IMR-90 (cell line): ENCODE data around the gene PRM2. TPM values are rescaled to one million over a fixed set of nuclear protein-coding genes. Genes with fewer than 3 reads are reported as not detected.

ENCODE experiments used
- ATAC-seq: fragments of 200-7000 bp; cut with Tn5 transposase; 2 replicates; pipeline ENCODE4 v1.9.1; 2020; ENCODE audit warnings: low read depth, mild to moderate bottlenecking, moderate library complexity
- BruUV-seq: library from RNA; stranded (reverse); fragments of 400-500 nt; replicated peaks from 2 replicates; lab custom pipeline; 2021; lab: Mats Ljungman, UMichigan
- CTCF ChIA-PET: fragments of 300-600 bp; formaldehyde crosslinking; extraction: SDS; loops from one replicate; lab custom pipeline; 2021; ENCODE audit warnings: antibody characterized with exemption; lab: Yijun Ruan, JAX
- POLR2A ChIA-PET: fragments of 300-600 bp; sonication (Branson Sonifier 250); formaldehyde crosslinking; loops from one replicate; lab custom pipeline; 2022; ENCODE audit warnings: antibody characterized with exemption; ENCODE audit not compliant: unreplicated experiment; lab: Charles Lee
- DNase-seq: peaks from one replicate; pipeline ENCODE4 v3.0.0; 2013
- H2AFZ ChIP-seq: replicated peaks from 2 replicates; pipeline ENCODE3; 2013; ENCODE audit warnings: low read length, mild to moderate bottlenecking; ENCODE audit not compliant: poor library complexity
- H2AK5ac ChIP-seq: 2 replicates; pipeline ENCODE4 v1.6.1; 2013; ENCODE audit warnings: low read depth, low read length, inconsistent platforms
- H2AK9ac ChIP-seq: replicated peaks from 2 replicates; pipeline ENCODE3; 2013; ENCODE audit warnings: mild to moderate bottlenecking, low read depth, low read length, moderate library complexity; ENCODE audit not compliant: poor library complexity
- H2BK120ac ChIP-seq: 2 replicates; pipeline ENCODE4 v1.6.1; 2013; ENCODE audit warnings: low read depth, low read length, inconsistent platforms
- H2BK15ac ChIP-seq: 3 replicates; pipeline ENCODE4 v1.6.1; 2013; ENCODE audit warnings: low read depth, low read length, inconsistent platforms
- H2BK20ac ChIP-seq: 2 replicates; pipeline ENCODE4 v1.6.1; 2013; ENCODE audit warnings: low read depth, mild to moderate bottlenecking, inconsistent platforms, low read length, moderate library complexity
- H2BK5ac ChIP-seq: 2 replicates; pipeline ENCODE4 v1.6.1; 2013; ENCODE audit warnings: mild to moderate bottlenecking, low read depth, low read length, inconsistent platforms; ENCODE audit not compliant: poor library complexity, severe bottlenecking
- H3K14ac ChIP-seq: replicated peaks from 2 replicates; pipeline ENCODE4 v1.6.1; 2013; ENCODE audit warnings: low read depth, low read length, inconsistent platforms
- H3K18ac ChIP-seq: 2 replicates; pipeline ENCODE4 v1.6.1; 2013; ENCODE audit warnings: low read depth, low read length, control low read depth
- H3K23ac ChIP-seq: 2 replicates; pipeline ENCODE4 v1.6.1; 2013; ENCODE audit warnings: low read depth, low read length, inconsistent platforms
- H3K27ac ChIP-seq: 2 replicates; pipeline ENCODE4 v1.5.1; 2013; ENCODE audit warnings: mild to moderate bottlenecking, control low read depth, low read length; ENCODE audit not compliant: insufficient read depth
- H3K27me3 ChIP-seq: 2 replicates; pipeline ENCODE4 v1.6.1; 2013; ENCODE audit warnings: low read length; ENCODE audit not compliant: control insufficient read depth, insufficient read depth
- H3K36me3 ChIP-seq: 2 replicates; pipeline ENCODE4 v1.6.1; 2013; ENCODE audit warnings: low read length, mixed read lengths; ENCODE audit not compliant: control insufficient read depth, insufficient read depth
- H3K4ac ChIP-seq: 2 replicates; pipeline ENCODE4 v1.6.1; 2013; ENCODE audit warnings: low read depth, low read length, inconsistent platforms
- H3K4me1 ChIP-seq: 2 replicates; pipeline ENCODE4 v1.6.1; 2013; ENCODE audit warnings: low read length, mixed read lengths; ENCODE audit not compliant: control insufficient read depth, insufficient read depth
- H3K4me2 ChIP-seq: 2 replicates; pipeline ENCODE4 v1.6.1; 2013; ENCODE audit warnings: low read depth, mild to moderate bottlenecking, control low read depth, low read length, moderate library complexity
- H3K4me3 ChIP-seq: 2 replicates; pipeline ENCODE4 v1.5.1; 2013; ENCODE audit warnings: low read depth, mild to moderate bottlenecking, control low read depth, low read length, moderate library complexity; ENCODE audit not compliant: insufficient read depth
- H3K56ac ChIP-seq: 2 replicates; pipeline ENCODE4 v1.6.1; 2013; ENCODE audit warnings: low read length, inconsistent platforms; ENCODE audit not compliant: insufficient read depth; ENCODE audit errors: extremely low read depth
- H3K79me1 ChIP-seq, 2 experiments: 2 replicates each; pipeline ENCODE4 v1.6.1; 2013; ENCODE audit warnings: low read length in 2 of 2, inconsistent platforms in 1 of 2, low read depth in 1 of 2
- H3K9ac ChIP-seq: 2 replicates; pipeline ENCODE4 v1.6.1; 2013; ENCODE audit warnings: low read depth, low read length, control low read depth
- H3K9me1 ChIP-seq: 2 replicates; pipeline ENCODE4 v1.6.1; 2013; ENCODE audit warnings: low read length, inconsistent platforms; ENCODE audit not compliant: insufficient read depth
- H3K9me3 ChIP-seq: 2 replicates; pipeline ENCODE4 v1.6.1; 2013; ENCODE audit warnings: low read length; ENCODE audit not compliant: control insufficient read depth, insufficient read depth
- H4K20me1 ChIP-seq: 2 replicates; pipeline ENCODE4 v1.6.1; 2013; ENCODE audit warnings: low read length, inconsistent platforms; ENCODE audit not compliant: insufficient read depth
- H4K5ac ChIP-seq: 2 replicates; pipeline ENCODE4 v1.6.1; 2013; ENCODE audit warnings: mild to moderate bottlenecking, low read depth, low read length, control low read depth
- H4K8ac ChIP-seq, 2 experiments: 2 replicates each; pipeline ENCODE4 v1.6.1; 2013; ENCODE audit warnings: low read depth in 2 of 2, low read length in 2 of 2, control low read depth in 1 of 2, inconsistent platforms in 1 of 2
- H4K91ac ChIP-seq: 2 replicates; pipeline ENCODE4 v1.6.1; 2013; ENCODE audit warnings: low read depth, low read length, inconsistent platforms; ENCODE audit not compliant: insufficient read depth
- CEBPB ChIP-seq: IDR thresholded peaks from 2 replicates; pipeline ENCODE4 v1.6.1; 2012; ENCODE audit warnings: low read depth, low read length, improper control_type of control experiment
- CHD1 ChIP-seq: IDR thresholded peaks from 2 replicates; pipeline ENCODE4 v1.6.1; 2012; ENCODE audit warnings: low read depth, low read length, improper control_type of control experiment
- FOS ChIP-seq: fragments of 150-350 bp; IDR thresholded peaks from 2 replicates; pipeline ENCODE4 v1.6.1; 2016; ENCODE audit warnings: low read depth, low read length
- MAFK ChIP-seq: IDR thresholded peaks from 2 replicates; pipeline ENCODE4 v1.6.1; 2012; ENCODE audit warnings: low read depth, low read length, improper control_type of control experiment
- MAZ ChIP-seq: IDR thresholded peaks from 2 replicates; pipeline ENCODE4 v1.6.1; 2012; ENCODE audit warnings: low read depth, mild to moderate bottlenecking, low read length, improper control_type of control experiment, moderate library complexity, borderline replicate concordance
- MXI1 ChIP-seq: IDR thresholded peaks from 2 replicates; pipeline ENCODE4 v1.6.1; 2012; ENCODE audit warnings: low read depth, mild to moderate bottlenecking, low read length, moderate library complexity, borderline replicate concordance
- NFE2L2 ChIP-seq: fragments of 150-350 bp; IDR thresholded peaks from 2 replicates; pipeline ENCODE4 v1.6.1; 2016; ENCODE audit warnings: low read depth, mild to moderate bottlenecking, low read length
- POLR2A ChIP-seq: IDR thresholded peaks from 2 replicates; pipeline ENCODE4 v1.6.1; 2012; ENCODE audit warnings: mild to moderate bottlenecking, low read depth, low read length
- RCOR1 ChIP-seq: IDR thresholded peaks from 2 replicates; pipeline ENCODE4 v1.6.1; 2012; ENCODE audit warnings: mild to moderate bottlenecking, low read length, improper control_type of control experiment; ENCODE audit not compliant: insufficient replicate concordance
- RFX5 ChIP-seq: IDR thresholded peaks from 2 replicates; pipeline ENCODE4 v1.8.0; 2012; ENCODE audit warnings: low read depth, mild to moderate bottlenecking, low read length, moderate library complexity
- SMC3 ChIP-seq: fragments of 150-350 bp; IDR thresholded peaks from 2 replicates; pipeline ENCODE4 v1.6.1; 2016; ENCODE audit warnings: low read depth, mild to moderate bottlenecking, antibody characterized with exemption, low read length, moderate library complexity
- USF2 ChIP-seq: fragments of 150-350 bp; IDR thresholded peaks from 2 replicates; pipeline ENCODE4 v1.6.1; 2017; ENCODE audit warnings: mild to moderate bottlenecking, antibody characterized with exemption, low read length, low read depth
- WGBS, 2 experiments: methylation state at CpG; one replicate each; pipeline versions ENCODE4 v1.1.5 to v1.1.7; 2013; ENCODE audit warnings: missing lambda C conversion rate in 2 of 2; ENCODE audit not compliant: insufficient read length in 1 of 2; ENCODE audit errors: extremely low coverage in 2 of 2; 5-methylcytosine and 5-hydroxymethylcytosine counted together
- dilution Hi-C: fragments of 300-500 bp; cut with HindIII; formaldehyde crosslinking; loops from one replicate; pipeline ENCODE4 v1.14.3; 2018; ENCODE audit warnings: low sequenced_read_pairs; ENCODE audit not compliant: unreplicated experiment
- in situ Hi-C: fragments of 300-500 bp; cut with MboI; formaldehyde crosslinking; loops from 3 replicates; pipeline ENCODE4 v1.14.3; 2019; ENCODE audit warnings: low sequenced_read_pairs, inconsistent platforms, mixed read lengths
- intact Hi-C: fragments of 100-400 bp; cut with micrococcal nuclease; formaldehyde crosslinking; loops from 2 replicates; pipeline ENCODE4 v1.10.0; 2022
- polyA plus RNA-seq, 3 experiments: library from polyadenylated mRNA; depleted of rRNA; stranded (reverse); fragments of >200 nt; gene quantifications; 2 replicates each; pipeline ENCODE4 v1.2.3, GENCODE V29; 2012; ENCODE audit warnings: low replicate concordance in 1 of 3
- total RNA-seq: library from RNA; depleted of rRNA; stranded (reverse); fragments of >200 nt; gene quantifications from 2 replicates; pipeline ENCODE4 v1.2.3, GENCODE V29; 2012
- TF ChIP-seq, protein P1 (sequence below): fragments of 150-350 bp; IDR thresholded peaks from 2 replicates; pipeline ENCODE4 v1.6.1; 2016; ENCODE audit warnings: low read depth, mild to moderate bottlenecking, low read length, moderate library complexity, borderline replicate concordance

Gene PRM2
- total and polyA plus RNA-seq, 2 of the 4 experiments (the other 2 are of a cell fraction) = not detected

- H3K4me3 ChIP-seq = no peak overlapping the region
- POLR2A ChIA-PET = no interaction called here
Observed at GRCh38 chr16:11258553-11259492, 17.5 kb downstream of the PRM2 start.

More at GRCh38 chr16:11258553-11259492, 17.5 kb downstream of the PRM2 start:
- Histone ChIP-seq H3K4ac (peak overlapping the region; percentile 43), H3K36me3 (peaks cover 13% of the 10 kb centered on the region; the same call in 1 of the 2 replicates), H3K23ac (no peak overlapping the region), H3K79me1 (peaks cover 4 to 18% of the 10 kb centered on the region in 2 experiments; a peak in 2 of 4 replicates), H2BK120ac (peak overlapping the region; percentile 49; the same call in 1 of the 2 replicates), H3K18ac (no peak overlapping the region), H2BK15ac (peak overlapping the region; percentile 52; the same call in 2 of the 3 replicates), H3K9me1 (no peaks in the 10 kb centered on the region), H3K14ac (no peak overlapping the region; the same call in 1 of the 2 replicates), H3K9me3 (no peaks in the 10 kb centered on the region), H3K56ac (no peak overlapping the region), H3K9ac (no peak overlapping the region), H2BK5ac (no peak overlapping the region), H4K20me1 (peaks cover 16% of the 10 kb centered on the region), H2BK20ac (peak overlapping the region; percentile 57), H4K91ac (peak overlapping the region; percentile 33), H2AK9ac (peak overlapping the region; percentile 69), H2AFZ (peak overlapping the region; percentile 59), H3K4me1 (peaks cover 10% of the 10 kb centered on the region), H3K4me2 (no peak overlapping the region), H2AK5ac (peak overlapping the region; percentile 70; the same call in 1 of the 2 replicates), H4K5ac (no peak overlapping the region; the same call in 1 of the 2 replicates), H3K27ac (no peak overlapping the region), H4K8ac (peak overlapping the region in 1 of 2 experiments; percentile 33; a peak in 1 of 4 replicates), H3K27me3 (peaks cover 3% of the 10 kb centered on the region; the same call in 1 of the 2 replicates)
- TF ChIP-seq CEBPB (no peak), POLR2A (no peak), CHD1 (no peak), MAZ (no peak), NFE2L2 (no peak), FOS (no peak), RCOR1 (no peak), MAFK (no peak), USF2 (no peak), SMC3 (no peak), MXI1 (no peak), RFX5 (no peak)
- TF ChIP-seq, protein P1, sequence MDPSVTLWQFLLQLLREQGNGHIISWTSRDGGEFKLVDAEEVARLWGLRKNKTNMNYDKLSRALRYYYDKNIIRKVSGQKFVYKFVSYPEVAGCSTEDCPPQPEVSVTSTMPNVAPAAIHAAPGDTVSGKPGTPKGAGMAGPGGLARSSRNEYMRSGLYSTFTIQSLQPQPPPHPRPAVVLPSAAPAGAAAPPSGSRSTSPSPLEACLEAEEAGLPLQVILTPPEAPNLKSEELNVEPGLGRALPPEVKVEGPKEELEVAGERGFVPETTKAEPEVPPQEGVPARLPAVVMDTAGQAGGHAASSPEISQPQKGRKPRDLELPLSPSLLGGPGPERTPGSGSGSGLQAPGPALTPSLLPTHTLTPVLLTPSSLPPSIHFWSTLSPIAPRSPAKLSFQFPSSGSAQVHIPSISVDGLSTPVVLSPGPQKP = no peak
- no TSS peak for BruUV-seq
- intact Hi-C loops (loop anchor here (10.0 kb wide), 1 partner anchor 124 kb away; no protein-coding TSS in a partner anchor), in situ Hi-C loops (loop anchor here (5.0 kb wide), 1 partner anchor 103 kb away; no protein-coding TSS in a partner anchor), dilution Hi-C loops (no loop called here)
- DNase-seq (no peak), ATAC-seq (no peak)
- CTCF ChIA-PET = interaction anchor here (0.6 to 1.2 kb wide), 3 partner anchors 288 to 305 kb away, joined by 3 to 4 read pairs (median 3); no protein-coding TSS in a partner anchor
- 76% methylated on average over 12 of the region's 15 CpGs; no CpG with 5 or more reads in 1 of the 2 experiments for WGBS, 2 experiments
